Activated naive CD8-positive, alpha-beta T cell treated with anti-CD3 and anti-CD28 coated beads for 36 hours (primary cell): Measurements from ENCODE around the gene TDRKH. TPM values are rescaled to one million over a fixed set of nuclear protein-coding genes. Genes with fewer than 3 reads are reported as not detected.

Source experiments
- DNase-seq: peaks from one replicate; pipeline ENCODE4 v3.0.0; 2021
- H3K27ac Mint-ChIP-seq: one replicate; pipeline ENCODE4 v1.8.0; 2022; ENCODE audit warnings: mild to moderate bottlenecking, moderate library complexity, mixed read lengths
- H3K27me3 Mint-ChIP-seq: one replicate; pipeline ENCODE4 v1.8.0; 2022; ENCODE audit warnings: mild to moderate bottlenecking, mixed read lengths
- H3K36me3 Mint-ChIP-seq: one replicate; pipeline ENCODE4 v1.8.0; 2021; ENCODE audit warnings: mild to moderate bottlenecking, mixed read lengths
- H3K4me1 Mint-ChIP-seq: one replicate; pipeline ENCODE4 v1.8.0; 2021; ENCODE audit warnings: mixed read lengths
- H3K4me3 Mint-ChIP-seq: one replicate; pipeline ENCODE4 v1.8.0; 2022; ENCODE audit warnings: mild to moderate bottlenecking, moderate library complexity, mixed read lengths
- H3K9me3 Mint-ChIP-seq: one replicate; pipeline ENCODE4 v1.8.0; 2022; ENCODE audit warnings: mixed read lengths
- total RNA-seq, 2 experiments: library from RNA; stranded (reverse); gene quantifications; one replicate each; pipeline ENCODE4 v1.2.3, GENCODE V29; 2021

Gene TDRKH
- total RNA-seq, result 1 to 10 TPM; 9.0 to 9.1 TPM

- no peaks in the 10 kb centered on the region for H3K9me3 Mint-ChIP-seq
- H3K27ac Mint-ChIP-seq, result peak within 1 kb of the TSS; percentile 90
- no peaks in the 10 kb centered on the region for H3K27me3 Mint-ChIP-seq
- peaks cover 4% of the 10 kb centered on the region for H3K36me3 Mint-ChIP-seq
- H3K4me1 Mint-ChIP-seq, result peaks cover 24% of the 10 kb centered on the region
- peak within 1 kb of the TSS; percentile 91 for H3K4me3 Mint-ChIP-seq
- peak; percentile 99 for DNase-seq
These were observed at the start of gene TDRKH for GRCh38 chr1:151790071-151790939. Gene TDRKH, minus strand, starts transcription at chr1:151790500. Its CDS starts 7,478 bp downstream, at chr1:151783022.

GRCh38 chr1:151839457-151840403 lies 49.4 kb upstream of the TDRKH start, which contains the start of gene C2CD4D:
Gene C2CD4D, minus strand, starts transcription at chr1:151839820. Its CDS starts 831 bp downstream, at chr1:151838989.
- Mint-ChIP-seq H3K27me3 (no peaks in the 10 kb centered on the region), H3K9me3 (no peaks in the 10 kb centered on the region), H3K4me3 (peak within 1 kb of the TSS; percentile 82)

GRCh38 chr1:151839082-151839412 lies 48.7 kb upstream of the TDRKH start:
- Mint-ChIP-seq H3K27ac (peak overlapping the region; percentile 85), H3K4me1 (peaks cover 36% of the 10 kb centered on the region), H3K9me3 (no peaks in the 10 kb centered on the region), H3K4me3 (peak overlapping the region; percentile 82), H3K36me3 (peaks cover 15% of the 10 kb centered on the region), H3K27me3 (no peaks in the 10 kb centered on the region)
- DNase-seq, result no peak

More at GRCh38 chr1:151839457-151840403, 49.4 kb upstream of the TDRKH start, which contains the start of gene C2CD4D:
- DNase-seq, result peak; percentile 74
- peaks cover 15% of the 10 kb centered on the region for H3K36me3 Mint-ChIP-seq
- H3K27ac Mint-ChIP-seq, result peak within 1 kb of the TSS; percentile 85
- H3K4me1 Mint-ChIP-seq, result peaks cover 33% of the 10 kb centered on the region

- H3K27me3 Mint-ChIP-seq, result no peaks in the 10 kb centered on the region
- H3K4me1 Mint-ChIP-seq, result peaks cover 42% of the 10 kb centered on the region
These were observed 48.2 kb upstream of the TDRKH start for GRCh38 chr1:151838222-151839081.

GRCh38 chr1:151837884-151838221 lies 47.6 kb upstream of the TDRKH start:
- H3K4me3 Mint-ChIP-seq, result peak overlapping the region; percentile 83
- H3K27me3 Mint-ChIP-seq, result no peaks in the 10 kb centered on the region
- DNase-seq, result no peak
- peaks cover 47% of the 10 kb centered on the region for H3K4me1 Mint-ChIP-seq
- H3K36me3 Mint-ChIP-seq, result peaks cover 15% of the 10 kb centered on the region
- H3K27ac Mint-ChIP-seq, result peak overlapping the region; percentile 89
- H3K9me3 Mint-ChIP-seq, result no peaks in the 10 kb centered on the region

More at GRCh38 chr1:151838222-151839081, 48.2 kb upstream of the TDRKH start:
- H3K4me3 Mint-ChIP-seq, result peak overlapping the region; percentile 82
- peak overlapping the region; percentile 85 for H3K27ac Mint-ChIP-seq
- H3K9me3 Mint-ChIP-seq, result no peaks in the 10 kb centered on the region
- peaks cover 15% of the 10 kb centered on the region for H3K36me3 Mint-ChIP-seq
- peak; percentile 66 for DNase-seq

GRCh38 chr1:151837197-151837596 lies 46.9 kb upstream of the TDRKH start:
- peaks cover 15% of the 10 kb centered on the region for H3K36me3 Mint-ChIP-seq
- peaks cover 50% of the 10 kb centered on the region for H3K4me1 Mint-ChIP-seq
- H3K4me3 Mint-ChIP-seq, result peak overlapping the region; percentile 83
- no peaks in the 10 kb centered on the region for H3K27me3 Mint-ChIP-seq
- peak; percentile 56 for DNase-seq
- H3K27ac Mint-ChIP-seq, result peak overlapping the region; percentile 89
- H3K9me3 Mint-ChIP-seq, result no peaks in the 10 kb centered on the region

- H3K9me3 Mint-ChIP-seq, result no peaks in the 10 kb centered on the region
- no peak overlapping the region for H3K27ac Mint-ChIP-seq
- peaks cover 47% of the 10 kb centered on the region for H3K4me1 Mint-ChIP-seq
- no peak overlapping the region for H3K4me3 Mint-ChIP-seq
- no peaks in the 10 kb centered on the region for H3K27me3 Mint-ChIP-seq
- no peak for DNase-seq
- H3K36me3 Mint-ChIP-seq, result peaks cover 8% of the 10 kb centered on the region
These were observed 45.3 kb upstream of the TDRKH start for GRCh38 chr1:151835596-151835995.

GRCh38 chr1:151834239-151834638 lies 43.9 kb upstream of the TDRKH start:
- H3K4me3 Mint-ChIP-seq, result no peak overlapping the region
- no peaks in the 10 kb centered on the region for H3K27me3 Mint-ChIP-seq
- no peak overlapping the region for H3K27ac Mint-ChIP-seq
- H3K4me1 Mint-ChIP-seq, result peaks cover 48% of the 10 kb centered on the region
- H3K36me3 Mint-ChIP-seq, result peaks cover 3% of the 10 kb centered on the region
- H3K9me3 Mint-ChIP-seq, result no peaks in the 10 kb centered on the region
- no peak for DNase-seq

- Mint-ChIP-seq H3K4me1 (peaks cover 52% of the 10 kb centered on the region), H3K36me3 (peaks cover 3% of the 10 kb centered on the region), H3K27me3 (no peaks in the 10 kb centered on the region), H3K9me3 (no peaks in the 10 kb centered on the region), H3K27ac (no peak overlapping the region), H3K4me3 (no peak overlapping the region)
- no peak for DNase-seq
These were observed 43.0 kb upstream of the TDRKH start for GRCh38 chr1:151833172-151833900.

- H3K4me1 Mint-ChIP-seq, result peaks cover 56% of the 10 kb centered on the region
- no peak overlapping the region for H3K27ac Mint-ChIP-seq
- H3K4me3 Mint-ChIP-seq, result no peak overlapping the region
- no peaks in the 10 kb centered on the region for H3K9me3 Mint-ChIP-seq
- peaks cover 1% of the 10 kb centered on the region for H3K36me3 Mint-ChIP-seq
- no peaks in the 10 kb centered on the region for H3K27me3 Mint-ChIP-seq
- DNase-seq, result no peak
These were observed 42.1 kb upstream of the TDRKH start for GRCh38 chr1:151832318-151832980.

GRCh38 chr1:151831605-151832004 lies 41.3 kb upstream of the TDRKH start, which contains the start of gene RORC:
Gene RORC, minus strand, starts transcription at chr1:151831802. Its CDS starts 38 bp downstream, at chr1:151831764.
- Mint-ChIP-seq H3K9me3 (no peaks in the 10 kb centered on the region), H3K27ac (no peak within 1 kb of the TSS), H3K4me1 (peaks cover 48% of the 10 kb centered on the region), H3K4me3 (no peak within 1 kb of the TSS), H3K27me3 (no peaks in the 10 kb centered on the region), H3K36me3 (no peaks in the 10 kb centered on the region)
- no peak for DNase-seq

- no peak for DNase-seq
- Mint-ChIP-seq H3K36me3 (no peaks in the 10 kb centered on the region), H3K27me3 (no peaks in the 10 kb centered on the region), H3K27ac (no peak overlapping the region), H3K4me3 (no peak overlapping the region), H3K9me3 (no peaks in the 10 kb centered on the region), H3K4me1 (peaks cover 48% of the 10 kb centered on the region)
These were observed 40.9 kb upstream of the TDRKH start for GRCh38 chr1:151831256-151831591.

- H3K36me3 Mint-ChIP-seq, result no peaks in the 10 kb centered on the region
- H3K4me1 Mint-ChIP-seq, result peaks cover 51% of the 10 kb centered on the region
- H3K27me3 Mint-ChIP-seq, result no peaks in the 10 kb centered on the region
- no peak overlapping the region for H3K4me3 Mint-ChIP-seq
- DNase-seq, result no peak
- no peak overlapping the region for H3K27ac Mint-ChIP-seq
- H3K9me3 Mint-ChIP-seq, result no peaks in the 10 kb centered on the region
These were observed 39.8 kb upstream of the TDRKH start for GRCh38 chr1:151830055-151830454.
